OCI-LY1 (cell line): ENCODE data around the gene POU5F1.

Experiments used
- EZH2 ChIP-seq: fragments of 200-600 bp; sonication (generic), shearing (Covaris generic); IDR thresholded peaks from 2 replicates; pipeline ENCODE4 v1.8.0; 2017; ENCODE audit warnings: borderline replicate concordance, mixed run types, mild to moderate bottlenecking, antibody characterized with exemption, low read length, moderate library complexity, mixed read lengths
- TF ChIP-seq, protein P1 (sequence below): fragments of 200-600 bp; sonication (generic), shearing (Covaris generic); IDR thresholded peaks from 2 replicates; pipeline ENCODE4 v1.5.1; 2017; ENCODE audit warnings: mild to moderate bottlenecking, antibody characterized with exemption, low read length, moderate library complexity, mixed read lengths

GRCh38 chr6:31204751-31205145 is 34.3 kb upstream of the POU5F1 start:
- TF ChIP-seq, protein P1, sequence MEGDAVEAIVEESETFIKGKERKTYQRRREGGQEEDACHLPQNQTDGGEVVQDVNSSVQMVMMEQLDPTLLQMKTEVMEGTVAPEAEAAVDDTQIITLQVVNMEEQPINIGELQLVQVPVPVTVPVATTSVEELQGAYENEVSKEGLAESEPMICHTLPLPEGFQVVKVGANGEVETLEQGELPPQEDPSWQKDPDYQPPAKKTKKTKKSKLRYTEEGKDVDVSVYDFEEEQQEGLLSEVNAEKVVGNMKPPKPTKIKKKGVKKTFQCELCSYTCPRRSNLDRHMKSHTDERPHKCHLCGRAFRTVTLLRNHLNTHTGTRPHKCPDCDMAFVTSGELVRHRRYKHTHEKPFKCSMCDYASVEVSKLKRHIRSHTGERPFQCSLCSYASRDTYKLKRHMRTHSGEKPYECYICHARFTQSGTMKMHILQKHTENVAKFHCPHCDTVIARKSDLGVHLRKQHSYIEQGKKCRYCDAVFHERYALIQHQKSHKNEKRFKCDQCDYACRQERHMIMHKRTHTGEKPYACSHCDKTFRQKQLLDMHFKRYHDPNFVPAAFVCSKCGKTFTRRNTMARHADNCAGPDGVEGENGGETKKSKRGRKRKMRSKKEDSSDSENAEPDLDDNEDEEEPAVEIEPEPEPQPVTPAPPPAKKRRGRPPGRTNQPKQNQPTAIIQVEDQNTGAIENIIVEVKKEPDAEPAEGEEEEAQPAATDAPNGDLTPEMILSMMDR: no peak
- TF ChIP-seq EZH2: no peak
